C4-2B (cell line): ENCODE data around the gene DCLK1.

Experiments
- H3K27ac ChIP-seq: fragments of 450-650 bp; 2 replicates; pipeline ENCODE4 v1.5.1; 2017
- CTCF ChIP-seq: fragments of 450-650 bp; conservative IDR thresholded peaks from 2 replicates; pipeline ENCODE4 v1.5.1; 2017; ENCODE audit warnings: mild to moderate bottlenecking
- ZFX ChIP-seq: fragments of 450-650 bp; IDR thresholded peaks from 2 replicates; pipeline ENCODE4 v1.6.1; 2017

Gene DCLK1

GRCh38 chr13:36098080-36098479 lies 33.1 kb downstream of the DCLK1 start:
- no peak for TF ChIP-seq ZFX
- TF ChIP-seq CTCF = no peak
- H3K27ac ChIP-seq = no peak overlapping the region

- H3K27ac ChIP-seq = no peak overlapping the region
- TF ChIP-seq CTCF (no peak), ZFX (no peak)
Measured at GRCh38 chr13:36096461-36097416, 34.4 kb downstream of the DCLK1 start.

- TF ChIP-seq ZFX (no peak), CTCF (no peak; the same call in 1 of the 2 replicates)
- no peak overlapping the region for H3K27ac ChIP-seq
Measured at GRCh38 chr13:36094478-36094877, 36.7 kb downstream of the DCLK1 start.

- H3K27ac ChIP-seq = no peak overlapping the region
- no peak for TF ChIP-seq CTCF
- no peak for TF ChIP-seq ZFX
Measured at GRCh38 chr13:36090592-36090991, 40.6 kb downstream of the DCLK1 start.

- no peak overlapping the region for H3K27ac ChIP-seq
- no peak for TF ChIP-seq ZFX
- TF ChIP-seq CTCF = no peak
Measured at GRCh38 chr13:36089130-36089647, 42.0 kb downstream of the DCLK1 start.

- TF ChIP-seq ZFX (no peak), CTCF (no peak)
- H3K27ac ChIP-seq = no peak overlapping the region
Measured at GRCh38 chr13:36088463-36088862, 42.7 kb downstream of the DCLK1 start.

- no peak overlapping the region for H3K27ac ChIP-seq
- TF ChIP-seq CTCF (no peak), ZFX (no peak)
Measured at GRCh38 chr13:36088001-36088400, 43.2 kb downstream of the DCLK1 start.
